DMS 273 (cell line): ENCODE data around the gene PPARD.
"Not testable (repeated sequence)": the region's sequence is repeated elsewhere in the genome, so short reads cannot be mapped to it uniquely, and the experiment has no call there.

Source experiments
- DNase-seq: peaks from one replicate; lab custom pipeline; 2025; ENCODE audit not compliant: unreplicated experiment; lab: John Stamatoyannopoulos, UW

PPARD gene

DNA sequence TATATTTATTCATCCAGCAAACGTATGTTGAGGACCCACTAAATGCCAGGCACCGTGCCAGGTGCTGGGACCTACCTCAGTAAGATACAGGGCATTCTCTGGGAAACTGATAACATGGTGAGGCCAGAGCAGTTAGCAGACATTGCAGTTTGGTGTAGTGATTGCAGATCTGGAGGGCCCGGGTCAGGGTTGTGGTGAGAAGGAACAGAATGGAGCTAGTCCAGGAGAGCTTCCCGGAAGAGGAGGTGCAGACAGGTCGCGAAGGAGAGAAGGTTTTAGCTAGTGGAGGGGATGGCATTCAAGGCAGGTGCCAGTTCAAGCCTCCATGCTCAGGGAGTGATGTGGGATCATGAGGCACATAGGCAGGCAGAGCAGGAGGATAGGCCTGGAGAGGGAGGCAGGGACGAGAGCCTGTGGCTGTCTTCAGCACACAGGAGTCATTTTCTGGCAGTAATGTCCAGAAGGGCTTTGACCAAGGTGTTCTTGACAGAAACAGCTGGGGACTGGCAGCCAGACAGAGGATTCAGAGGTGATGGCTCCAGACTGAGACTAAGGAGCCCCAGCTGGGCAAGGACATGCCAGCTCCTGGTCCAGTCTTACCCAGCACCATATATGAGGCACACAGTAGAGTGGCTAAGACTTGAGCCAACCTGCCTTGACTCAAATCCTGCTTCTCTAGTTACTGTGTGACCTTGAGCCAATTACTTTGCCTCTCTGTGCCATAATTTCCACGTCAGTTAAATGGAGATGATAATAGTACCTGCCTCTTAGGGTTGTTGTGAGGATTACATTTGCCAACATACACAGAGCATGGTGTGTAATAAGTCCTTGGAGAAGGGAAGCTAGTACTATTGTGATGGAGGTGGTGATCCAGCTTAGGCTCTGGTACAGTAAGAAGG is 61.4 kb downstream of the PPARD start:
- DNase-seq: no peak

DNA sequence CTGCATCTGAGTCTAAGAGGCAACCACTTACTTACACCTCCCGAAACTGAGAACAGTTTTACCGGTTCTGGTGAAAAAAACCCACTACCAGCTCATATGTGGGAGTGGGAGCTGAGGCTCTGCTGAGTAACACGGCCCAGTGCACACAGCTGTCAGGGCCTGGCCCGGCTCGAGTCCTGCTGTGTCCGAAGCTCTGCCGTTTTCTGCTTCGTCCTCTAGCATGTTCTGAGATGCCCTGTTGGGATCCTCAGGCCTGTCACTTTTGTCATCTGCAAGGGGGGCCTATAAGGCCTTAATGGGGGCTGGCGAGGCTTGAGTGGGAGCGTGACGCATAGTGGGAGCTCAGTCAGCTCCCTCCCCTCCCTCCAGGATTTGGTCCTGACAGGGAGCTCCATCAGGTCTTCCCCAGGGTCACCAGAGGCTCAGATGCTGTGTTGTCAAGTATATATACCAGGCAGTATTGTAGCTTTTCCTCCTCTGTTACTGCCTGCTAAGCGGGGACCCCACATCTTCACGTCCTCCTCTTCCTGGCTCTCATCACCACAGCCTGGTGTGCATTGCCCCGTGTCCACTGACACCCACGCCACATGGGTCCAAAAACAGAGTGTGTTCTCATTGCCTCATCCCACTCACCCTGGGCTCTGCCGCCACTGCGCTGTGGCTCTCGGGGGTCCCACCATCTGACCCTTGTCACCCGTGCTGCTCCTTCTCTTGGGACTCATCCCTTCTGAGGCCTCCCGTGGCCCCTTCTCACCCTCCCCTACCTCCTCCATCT is 64.5 kb downstream of the PPARD start:
- DNase-seq: no peak

DNA sequence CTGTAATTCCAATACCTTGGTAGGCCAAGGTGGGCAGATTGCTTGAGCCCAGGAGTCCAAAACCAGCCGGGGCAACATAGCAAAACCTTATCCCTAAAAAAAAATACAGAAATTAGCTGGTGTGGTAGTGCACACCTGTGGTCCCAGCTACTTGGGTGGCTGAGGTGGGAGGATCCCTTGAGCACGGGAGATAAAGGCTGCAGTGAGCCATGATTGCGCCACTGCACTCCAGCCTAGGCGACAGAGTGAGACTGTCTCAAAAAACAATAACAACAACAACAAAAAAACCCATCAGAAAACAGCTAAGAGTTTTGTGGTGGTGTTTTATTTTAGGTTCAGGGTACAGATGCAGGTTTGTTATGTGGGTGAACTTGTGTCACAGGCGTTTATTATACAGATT is 66.9 kb downstream of the PPARD start:
- DNase-seq: no peak

DNA sequence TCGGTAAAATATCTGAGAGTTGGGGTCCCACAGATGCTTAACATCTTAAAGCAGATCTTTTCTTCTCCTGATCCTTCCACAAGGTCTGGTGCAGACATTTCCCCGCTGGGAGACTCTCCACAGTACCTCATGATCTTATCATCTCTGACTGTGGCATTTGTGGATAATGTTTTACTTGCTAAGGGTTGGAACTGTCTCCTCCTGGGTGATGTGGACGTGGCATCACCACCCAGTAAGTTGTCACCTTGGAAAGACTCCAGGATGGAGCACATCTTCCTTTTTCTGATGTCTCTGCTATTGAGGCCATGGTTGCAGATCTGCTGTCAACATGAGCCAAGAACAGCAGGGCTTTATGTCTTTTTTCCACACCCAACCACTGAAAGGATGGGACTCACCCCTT is 67.8 kb downstream of the PPARD start:
- no peak for DNase-seq

DNA sequence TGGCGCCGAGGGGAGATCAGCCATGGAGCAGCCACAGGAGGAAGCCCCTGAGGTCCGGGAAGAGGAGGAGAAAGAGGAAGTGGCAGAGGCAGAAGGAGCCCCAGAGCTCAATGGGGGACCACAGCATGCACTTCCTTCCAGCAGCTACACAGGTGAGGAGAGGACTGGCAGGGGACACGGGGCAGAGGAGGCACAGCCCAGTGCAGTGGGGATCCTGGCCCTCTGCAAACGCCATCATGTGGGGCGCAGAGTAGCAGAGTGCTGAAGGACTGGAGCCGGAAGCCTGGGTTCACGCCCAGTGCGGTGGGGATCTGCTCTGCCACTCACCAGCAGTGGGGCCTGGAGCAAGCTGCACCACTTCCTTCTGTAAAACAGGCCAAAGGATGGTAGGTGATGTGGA is 68.7 kb downstream of the PPARD start:
- DNase-seq: no peak

DNA sequence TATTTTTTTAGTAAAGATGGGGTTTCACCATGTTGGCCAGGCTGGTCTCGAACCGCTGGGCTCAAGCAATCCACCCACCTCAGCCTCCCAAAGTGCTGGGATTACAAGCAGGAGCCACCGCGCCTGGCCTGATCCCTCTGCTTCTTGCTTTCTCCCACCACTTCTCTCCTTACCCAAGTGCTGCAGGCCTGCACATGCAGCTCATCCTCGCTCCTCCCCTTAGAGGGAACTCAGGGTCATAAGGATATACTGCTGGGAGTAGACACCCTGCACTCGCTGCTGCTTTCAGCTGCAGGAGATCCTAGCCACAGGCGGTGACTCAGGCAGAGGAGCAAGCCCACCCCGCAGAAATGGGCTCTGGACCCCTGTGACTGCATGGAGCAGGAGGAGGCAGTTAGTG is 69.7 kb downstream of the PPARD start:
- DNase-seq: no peak

DNA sequence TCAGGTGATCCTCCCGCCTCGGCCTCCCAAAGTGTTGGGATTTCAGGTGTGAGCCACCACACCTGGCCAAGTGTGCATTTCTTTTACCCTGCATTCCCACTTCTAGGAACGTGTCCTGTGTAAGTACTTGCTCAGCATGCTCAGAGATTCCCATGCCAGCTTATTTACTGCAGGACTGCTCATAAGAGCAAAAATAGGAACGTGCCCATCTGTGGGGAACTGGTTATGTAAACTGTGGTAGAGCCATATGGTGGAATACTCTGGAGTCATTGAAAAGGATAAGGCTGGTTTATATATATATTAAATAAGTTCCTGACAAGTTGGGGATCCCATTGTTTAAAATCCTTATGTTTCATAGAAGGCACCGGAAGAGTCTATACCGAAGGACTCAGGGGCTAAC is 71.6 kb downstream of the PPARD start:
- DNase-seq: peak; percentile 50

DNA sequence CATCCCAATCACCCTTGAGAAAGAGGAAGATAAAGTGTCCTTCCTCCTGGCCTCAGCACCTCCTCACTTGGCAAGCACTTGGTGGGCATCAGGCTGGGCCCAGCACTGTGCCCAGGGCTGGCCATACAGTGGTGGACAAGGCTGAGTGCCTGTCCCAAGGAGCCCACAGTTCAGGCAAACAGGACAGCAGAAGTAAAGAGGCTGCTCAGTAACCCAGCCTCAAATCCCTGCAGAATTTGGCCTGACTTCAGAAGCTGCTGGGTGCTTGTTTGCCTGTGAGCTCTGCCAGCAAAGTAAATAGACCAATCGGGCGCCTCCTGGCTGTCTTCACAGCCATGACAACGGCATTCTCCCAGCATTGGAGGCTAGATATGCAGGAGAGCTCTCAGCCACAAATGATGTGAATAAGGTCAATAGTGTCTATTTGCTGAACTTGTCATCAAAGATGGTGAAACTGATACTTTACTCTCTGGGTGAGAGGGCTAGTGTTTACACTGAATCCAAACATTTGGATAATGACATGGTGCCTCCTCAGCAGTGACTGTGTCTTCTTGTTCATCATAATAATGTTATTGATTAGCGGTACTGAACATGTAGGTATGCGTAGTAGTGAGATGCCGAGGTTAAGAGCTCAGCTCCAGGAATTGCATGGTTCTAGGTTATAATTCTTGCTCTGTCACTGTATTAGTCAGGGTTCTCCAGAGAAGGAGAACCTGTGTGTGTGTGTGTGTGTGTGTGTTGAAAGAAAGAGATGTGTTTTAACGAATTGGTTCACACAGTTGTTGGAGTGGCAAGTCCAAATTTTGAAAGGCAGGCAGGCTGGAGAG is 72.9 kb downstream of the PPARD start:
- peak; percentile 92 for DNase-seq

DNA sequence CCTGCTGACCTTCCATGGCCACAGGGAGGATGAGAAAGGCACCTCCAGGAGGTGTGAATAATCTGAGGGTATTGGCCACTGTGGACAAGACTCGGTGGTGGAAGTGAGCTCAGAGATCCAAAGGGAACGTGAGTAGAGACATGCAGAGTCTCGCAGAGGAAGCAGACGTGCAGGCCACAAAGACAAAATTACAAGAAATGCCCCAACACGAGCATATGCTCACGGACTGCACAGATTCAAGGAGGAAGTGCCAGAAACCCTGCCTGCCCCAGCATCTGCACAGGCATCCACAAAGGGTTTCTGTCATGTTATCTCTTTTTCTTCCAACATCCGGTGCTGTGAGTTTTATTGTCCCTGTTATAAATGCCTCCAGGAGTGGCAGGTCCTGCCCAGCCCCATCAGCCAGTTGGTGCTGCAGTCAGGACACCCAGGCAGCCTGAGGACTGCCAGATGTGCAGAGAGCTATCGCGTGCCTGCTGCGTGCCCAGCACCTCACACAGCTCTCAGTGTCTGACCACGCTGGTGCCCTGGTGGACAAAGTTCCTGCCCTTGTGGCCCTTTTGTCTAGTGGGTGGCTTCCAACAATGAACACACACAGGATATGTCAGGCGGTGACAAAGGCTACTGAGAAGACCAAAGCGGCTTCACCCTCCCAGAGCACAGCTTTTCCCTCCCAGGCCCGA is 75.8 kb downstream of the PPARD start:
- DNase-seq: no peak

DNA sequence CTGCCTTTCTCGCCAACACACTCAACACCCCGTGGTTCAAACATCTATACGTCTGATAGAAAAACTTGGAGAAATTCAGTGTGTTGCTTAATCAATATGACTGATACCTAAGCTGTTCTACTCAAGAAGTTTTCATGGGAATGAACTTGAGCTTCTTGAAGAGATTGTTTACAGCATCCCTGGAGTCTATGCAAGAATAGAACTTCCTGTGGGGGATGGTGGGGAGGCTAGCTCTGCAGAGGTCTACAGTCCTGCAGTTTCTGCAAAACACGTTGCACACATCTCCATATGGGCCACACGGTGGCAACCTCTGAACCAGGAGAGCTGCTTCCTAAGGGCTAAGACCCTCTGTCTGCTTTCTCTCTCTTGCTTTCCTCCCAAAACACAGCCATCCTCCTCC is 77.1 kb downstream of the PPARD start:
- DNase-seq: peak; percentile 50

DNA sequence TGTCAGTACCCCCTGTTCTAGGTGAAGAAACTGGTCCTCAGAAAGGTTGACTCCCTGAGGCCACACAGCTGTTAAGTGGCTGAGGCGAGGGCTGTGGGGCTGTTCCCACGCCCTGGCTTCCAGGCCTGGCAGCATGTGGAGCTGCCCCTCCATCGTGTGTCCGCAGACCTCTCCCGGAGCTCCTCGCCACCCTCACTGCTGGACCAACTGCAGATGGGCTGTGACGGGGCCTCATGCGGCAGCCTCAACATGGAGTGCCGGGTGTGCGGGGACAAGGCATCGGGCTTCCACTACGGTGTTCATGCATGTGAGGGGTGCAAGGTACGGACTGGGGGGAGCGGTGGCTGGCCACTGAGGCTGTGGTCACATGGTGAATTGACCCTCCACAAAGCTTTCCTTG is 77.6 kb downstream of the PPARD start:
- no peak for DNase-seq

DNA sequence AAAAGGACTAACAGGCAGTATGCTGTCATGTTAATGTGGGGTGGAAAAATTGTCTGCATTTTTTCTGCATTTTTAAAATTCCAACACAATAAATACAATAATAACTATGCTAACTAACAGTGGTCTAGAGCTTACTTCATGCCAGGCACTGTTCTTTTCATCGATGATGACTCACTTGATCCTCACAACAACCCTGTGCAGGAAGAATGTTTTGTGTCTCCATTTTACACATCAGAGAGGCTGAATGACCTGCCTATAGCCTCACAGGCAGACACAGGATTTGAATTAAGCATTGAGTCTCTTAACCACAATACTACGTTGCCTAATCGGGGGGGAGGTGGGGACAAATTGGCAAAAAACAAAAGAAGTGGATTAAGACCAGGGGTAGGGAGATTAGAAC is 82.9 kb downstream of the PPARD start:
- no peak for DNase-seq

DNA sequence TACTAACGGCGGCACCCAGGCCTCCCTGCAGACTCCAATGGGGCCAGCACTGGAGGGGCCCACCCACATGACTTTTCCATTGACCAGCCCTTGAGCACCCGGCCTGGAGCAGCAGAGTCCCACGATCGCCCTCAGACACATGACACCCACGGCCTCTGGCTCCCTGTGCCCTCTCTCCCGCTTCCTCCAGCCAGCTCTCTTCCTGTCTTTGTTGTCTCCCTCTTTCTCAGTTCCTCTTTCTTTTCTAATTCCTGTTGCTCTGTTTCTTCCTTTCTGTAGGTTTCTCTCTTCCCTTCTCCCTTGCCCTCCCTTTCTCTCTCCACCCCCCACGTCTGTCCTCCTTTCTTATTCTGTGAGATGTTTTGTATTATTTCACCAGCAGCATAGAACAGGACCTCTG is 83.7 kb downstream of the PPARD start:
- DNase-seq: no peak

DNA sequence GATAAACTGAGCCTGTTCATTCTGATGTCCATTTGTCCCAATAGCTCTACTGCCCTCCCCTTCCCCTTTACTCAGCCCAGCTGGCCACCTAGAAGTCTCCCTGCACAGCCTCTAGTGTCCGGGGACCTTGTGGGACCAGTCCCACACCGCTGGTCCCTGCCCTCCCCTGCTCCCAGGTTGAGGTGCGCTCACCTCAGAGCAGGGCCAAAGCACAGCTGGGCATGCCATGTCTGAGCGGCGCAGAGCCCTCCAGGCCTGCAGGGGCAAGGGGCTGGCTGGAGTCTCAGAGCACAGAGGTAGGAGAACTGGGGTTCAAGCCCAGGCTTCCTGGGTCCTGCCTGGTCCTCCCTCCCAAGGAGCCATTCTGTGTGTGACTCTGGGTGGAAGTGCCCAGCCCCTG is 85.1 kb downstream of the PPARD start:
- DNase-seq: no peak

DNA sequence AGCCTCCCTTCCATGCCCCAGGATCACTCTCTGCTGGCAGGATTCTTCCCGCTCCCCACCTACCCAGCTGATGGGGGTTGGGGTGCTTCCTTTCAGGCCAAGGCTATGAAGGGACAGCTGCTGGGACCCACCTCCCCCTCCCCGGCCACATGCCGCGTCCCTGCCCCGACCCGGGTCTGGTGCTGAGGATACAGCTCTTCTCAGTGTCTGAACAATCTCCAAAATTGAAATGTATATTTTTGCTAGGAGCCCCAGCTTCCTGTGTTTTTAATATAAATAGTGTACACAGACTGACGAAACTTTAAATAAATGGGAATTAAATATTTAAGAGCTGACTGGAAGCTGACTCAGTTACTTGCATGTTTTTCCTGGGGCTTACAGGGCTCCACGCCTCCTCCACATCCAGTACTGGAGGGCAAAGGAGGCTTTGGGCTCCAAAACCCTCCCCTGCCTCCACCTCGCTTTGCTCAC is 85.5 kb downstream of the PPARD start:
- DNase-seq: no peak

DNA sequence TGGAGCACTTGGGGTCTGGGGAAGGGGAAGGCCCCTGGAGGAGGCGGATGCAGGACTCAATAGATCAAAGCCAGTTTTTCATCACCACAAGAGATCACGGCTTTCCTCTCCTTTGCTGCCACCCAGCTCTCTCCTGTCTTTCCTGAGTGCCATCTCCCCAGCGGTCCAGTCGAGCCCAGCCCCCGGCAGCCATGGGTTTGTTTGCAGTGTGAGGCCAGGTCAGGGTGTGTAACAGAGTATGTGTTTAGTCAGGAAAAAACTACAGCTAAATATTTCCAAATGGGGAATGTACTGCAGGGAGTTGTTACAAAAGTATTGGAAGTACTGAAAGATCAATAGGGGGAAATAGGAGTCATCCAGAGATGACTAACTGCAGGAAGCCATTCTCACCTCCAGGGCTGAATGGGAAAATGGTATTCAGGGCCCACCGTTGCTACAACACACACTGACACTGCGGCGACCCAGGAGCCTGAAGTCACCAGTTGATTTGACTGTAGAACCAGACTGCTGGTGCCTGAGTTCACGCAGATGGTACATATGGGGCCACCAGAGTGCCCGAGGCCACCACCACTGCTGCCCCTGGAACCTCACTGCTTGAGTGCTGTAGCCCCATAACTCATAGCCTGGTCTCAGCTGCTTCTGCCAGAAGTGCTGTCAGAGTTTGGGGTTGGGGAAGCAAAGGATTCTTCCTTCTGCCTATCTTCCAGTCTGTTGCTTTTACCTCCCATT is 86.2 kb downstream of the PPARD start:
- no peak for DNase-seq

DNA sequence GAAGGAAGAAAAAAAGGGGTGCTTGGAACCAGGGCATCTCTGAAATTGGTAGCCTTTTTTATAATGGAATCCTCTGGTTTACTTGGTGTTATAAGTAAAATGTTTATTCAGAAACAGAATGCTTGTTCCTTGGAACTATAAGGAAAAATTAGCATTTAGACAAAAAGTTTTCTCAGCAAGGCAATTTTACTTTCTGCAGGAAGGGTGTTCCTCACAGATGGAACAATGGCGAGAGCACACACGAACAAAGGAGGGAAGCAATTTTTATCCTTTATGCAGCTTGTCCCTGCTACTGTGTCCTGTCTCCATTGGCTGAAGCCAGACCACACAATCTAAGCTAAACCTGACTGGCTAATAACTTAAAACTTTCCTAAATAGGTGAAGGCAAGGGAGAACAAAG is 87.1 kb downstream of the PPARD start:
- DNase-seq: no peak

DNA sequence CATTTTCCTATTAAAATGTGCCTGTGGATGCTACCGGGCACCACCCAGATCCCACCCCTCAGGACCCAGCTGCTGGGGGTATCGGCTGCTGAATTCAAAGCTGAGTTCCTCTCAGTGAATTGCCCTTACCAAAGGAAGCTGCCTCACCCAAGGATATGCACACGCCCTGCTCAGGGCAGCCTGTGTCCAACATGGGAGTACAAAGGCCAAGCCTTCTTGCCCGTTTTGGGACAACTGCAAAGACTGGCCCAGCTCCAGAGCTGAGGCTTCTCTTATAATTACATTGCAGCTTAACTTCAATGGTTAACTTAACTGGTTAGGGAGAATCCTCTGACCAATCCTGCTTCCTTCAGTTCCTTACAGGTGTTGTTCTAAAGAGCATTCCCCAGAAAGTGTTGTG is 89.9 kb downstream of the PPARD start:
- peak; percentile 19 for DNase-seq

DNA sequence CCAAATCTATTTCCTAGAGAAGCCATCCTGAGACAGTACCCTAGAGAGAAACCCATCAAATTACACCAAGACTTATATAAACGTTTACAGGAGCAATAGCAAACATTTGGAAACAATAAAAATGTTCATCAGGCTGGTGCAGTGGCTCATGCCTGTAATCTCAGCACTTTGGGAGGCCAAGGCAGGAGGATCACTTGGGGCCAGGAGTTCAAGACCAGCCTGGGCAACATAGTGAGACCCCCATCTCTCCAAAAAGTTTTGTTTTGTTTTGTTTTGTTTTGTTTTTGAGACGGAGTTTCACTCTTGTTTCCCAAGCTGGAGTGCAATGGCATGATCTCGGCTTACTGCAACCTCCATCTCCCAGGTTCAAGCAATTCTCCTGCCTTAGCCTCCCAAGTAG is 90.3 kb downstream of the PPARD start:
- DNase-seq: not testable (repeated sequence)
